Stimulated activated naive B cell treated with anti-CD40 and anti-IgM and Interleukin-4, amounts not matched to agents 10 μg/mL and 1 μg/mL and 100 μg/mL, for 72 hours (primary cell): Measurements from ENCODE around the gene EHMT2.
"Not testable (repeated sequence)": the region's sequence is repeated elsewhere in the genome, so short reads cannot be mapped to it uniquely, and the experiment has no call there.

Experiments used
- ATAC-seq, 2 donors: fragments of 150-1000 bp; cut with Tn5 transposase; replicated peaks; 2 replicates each; pipeline ENCODE4 v1.10.0; 2021; ENCODE audit warnings: moderate library complexity in 1 of 2
- DNase-seq: peaks from one replicate; pipeline ENCODE4 v3.0.0; 2021
- H3K27ac Mint-ChIP-seq: one replicate; pipeline ENCODE4 v1.8.0; 2022; ENCODE audit warnings: mild to moderate bottlenecking, mixed read lengths
- H3K27me3 Mint-ChIP-seq, 2 donors: one replicate each; pipeline ENCODE4 v1.8.0; 2022; ENCODE audit warnings: mixed read lengths in 2 of 2
- H3K36me3 Mint-ChIP-seq, 2 donors: one replicate each; pipeline ENCODE4 v1.8.0; 2022; ENCODE audit warnings: mixed read lengths in 2 of 2, mild to moderate bottlenecking in 1 of 2
- H3K4me1 Mint-ChIP-seq, 2 donors: one replicate each; pipeline ENCODE4 v1.8.0; 2022; ENCODE audit warnings: mixed read lengths in 2 of 2, mild to moderate bottlenecking in 1 of 2
- H3K4me3 Mint-ChIP-seq, 2 donors: one replicate each; pipeline ENCODE4 v1.8.0; 2022; ENCODE audit warnings: mild to moderate bottlenecking in 2 of 2, mixed read lengths in 2 of 2, moderate library complexity in 1 of 2
- H3K9me3 Mint-ChIP-seq, 2 donors: one replicate each; pipeline ENCODE4 v1.8.0; 2022; ENCODE audit warnings: mixed read lengths in 2 of 2, mild to moderate bottlenecking in 1 of 2

The EHMT2 gene

GRCh38 chr6:31897612-31898382 lies at the start of gene EHMT2:
Gene EHMT2, minus strand, starts transcription at chr6:31897698. Its CDS starts 21 bp downstream, at chr6:31897677.
- H3K27ac Mint-ChIP-seq = peak within 1 kb of the TSS; percentile 93
- no peaks in the 10 kb centered on the region for H3K9me3 Mint-ChIP-seq
- no peaks in the 10 kb centered on the region for H3K27me3 Mint-ChIP-seq
- peaks cover 25 to 43% of the 10 kb centered on the region in 2 donors for H3K4me1 Mint-ChIP-seq
- ATAC-seq (peak; percentile 67 to 70), DNase-seq (peak; percentile 82)
- H3K4me3 Mint-ChIP-seq = peak within 1 kb of the TSS; percentile 88 to 93
- H3K36me3 Mint-ChIP-seq = peaks cover 12 to 18% of the 10 kb centered on the region in 2 donors

GRCh38 chr6:31947070-31947675 lies 49.7 kb upstream of the EHMT2 start:
- Mint-ChIP-seq H3K27me3 (peaks cover 25 to 33% of the 10 kb centered on the region in 2 donors), H3K9me3 (no peaks in the 10 kb centered on the region), H3K4me1 (peaks cover 0 to 8% of the 10 kb centered on the region in 2 donors), H3K36me3 (peaks cover 0 to 10% of the 10 kb centered on the region in 2 donors), H3K27ac (no peak overlapping the region), H3K4me3 (no peak overlapping the region)
- ATAC-seq (no peak), DNase-seq (no peak)

- DNase-seq (no peak), ATAC-seq (no peak)
- peaks cover 0 to 8% of the 10 kb centered on the region in 2 donors for H3K4me1 Mint-ChIP-seq
- no peaks in the 10 kb centered on the region for H3K9me3 Mint-ChIP-seq
- H3K4me3 Mint-ChIP-seq = no peak overlapping the region
- peaks cover 0 to 10% of the 10 kb centered on the region in 2 donors for H3K36me3 Mint-ChIP-seq
- no peak overlapping the region for H3K27ac Mint-ChIP-seq
- H3K27me3 Mint-ChIP-seq = peaks cover 27 to 36% of the 10 kb centered on the region in 2 donors
Measured at GRCh38 chr6:31946370-31946885, 48.9 kb upstream of the EHMT2 start.

- H3K27ac Mint-ChIP-seq = no peak within 1 kb of the TSS
- peaks cover 27 to 36% of the 10 kb centered on the region in 2 donors for H3K27me3 Mint-ChIP-seq
Measured at GRCh38 chr6:31945507-31946369, 48.2 kb upstream of the EHMT2 start, which contains the start of gene CFB. Gene CFB, plus strand, starts transcription at chr6:31946095. Its CDS starts 127 bp downstream, at chr6:31946222.

GRCh38 chr6:31945154-31945506 lies 47.6 kb upstream of the EHMT2 start:
- Mint-ChIP-seq H3K27ac (no peak overlapping the region), H3K9me3 (no peaks in the 10 kb centered on the region), H3K36me3 (peaks cover 0 to 3% of the 10 kb centered on the region in 2 donors), H3K4me3 (no peak overlapping the region), H3K4me1 (peaks cover 0 to 8% of the 10 kb centered on the region in 2 donors), H3K27me3 (peaks cover 27 to 41% of the 10 kb centered on the region in 2 donors)
- DNase-seq = no peak
- ATAC-seq = no peak

More at GRCh38 chr6:31945507-31946369, 48.2 kb upstream of the EHMT2 start, which contains the start of gene CFB:
- H3K4me1 Mint-ChIP-seq = peaks cover 0 to 8% of the 10 kb centered on the region in 2 donors
- no peaks in the 10 kb centered on the region for H3K9me3 Mint-ChIP-seq
- H3K36me3 Mint-ChIP-seq = peaks cover 0 to 4% of the 10 kb centered on the region in 2 donors
- H3K4me3 Mint-ChIP-seq = no peak within 1 kb of the TSS
- DNase-seq (no peak), ATAC-seq (peak; percentile 35 to 38)

- Mint-ChIP-seq H3K36me3 (no peaks in the 10 kb centered on the region), H3K4me3 (no peak overlapping the region), H3K9me3 (no peaks in the 10 kb centered on the region), H3K4me1 (peaks cover 0 to 8% of the 10 kb centered on the region in 2 donors), H3K27me3 (peaks cover 27 to 41% of the 10 kb centered on the region in 2 donors), H3K27ac (no peak overlapping the region)
- DNase-seq = no peak
- no peak for ATAC-seq
Measured at GRCh38 chr6:31943742-31944141, 46.2 kb upstream of the EHMT2 start.

GRCh38 chr6:31940256-31940664 lies 42.8 kb upstream of the EHMT2 start:
- Mint-ChIP-seq H3K36me3 (no peaks in the 10 kb centered on the region), H3K9me3 (no peaks in the 10 kb centered on the region), H3K4me1 (peaks cover 0 to 2% of the 10 kb centered on the region in 2 donors), H3K27me3 (peaks cover 23 to 38% of the 10 kb centered on the region in 2 donors), H3K27ac (no peak overlapping the region), H3K4me3 (no peak overlapping the region)
- DNase-seq (no peak), ATAC-seq (no peak)

- Mint-ChIP-seq H3K9me3 (no peaks in the 10 kb centered on the region), H3K4me1 (no peaks in the 10 kb centered on the region), H3K27ac (no peak overlapping the region), H3K4me3 (no peak overlapping the region), H3K36me3 (no peaks in the 10 kb centered on the region), H3K27me3 (peaks cover 12 to 15% of the 10 kb centered on the region in 2 donors)
- ATAC-seq (no peak), DNase-seq (no peak)
Measured at GRCh38 chr6:31935823-31936222, 38.3 kb upstream of the EHMT2 start.

- no peak for DNase-seq
- Mint-ChIP-seq H3K27me3 (peaks cover 9 to 12% of the 10 kb centered on the region in 2 donors), H3K36me3 (no peaks in the 10 kb centered on the region)
Measured at GRCh38 chr6:31935021-31935420, 37.5 kb upstream of the EHMT2 start.

GRCh38 chr6:31933537-31933936 lies 36.0 kb upstream of the EHMT2 start:
- Mint-ChIP-seq H3K27me3 (peaks cover 9 to 15% of the 10 kb centered on the region in 2 donors), H3K36me3 (no peaks in the 10 kb centered on the region), H3K4me3 (no peak overlapping the region), H3K27ac (no peak overlapping the region), H3K4me1 (no peaks in the 10 kb centered on the region), H3K9me3 (no peaks in the 10 kb centered on the region)
- DNase-seq (no peak), ATAC-seq (no peak)

More at GRCh38 chr6:31935021-31935420, 37.5 kb upstream of the EHMT2 start:
- no peak overlapping the region for H3K27ac Mint-ChIP-seq
- no peaks in the 10 kb centered on the region for H3K4me1 Mint-ChIP-seq
- no peak overlapping the region for H3K4me3 Mint-ChIP-seq
- no peak for ATAC-seq
- H3K9me3 Mint-ChIP-seq = no peaks in the 10 kb centered on the region

- not testable (repeated sequence) for ATAC-seq
Measured at GRCh38 chr6:31932137-31932536, 34.6 kb upstream of the EHMT2 start.

GRCh38 chr6:31930962-31931361 lies 33.5 kb upstream of the EHMT2 start:
- Mint-ChIP-seq H3K4me1 (no peaks in the 10 kb centered on the region), H3K4me3 (no peak overlapping the region), H3K9me3 (no peaks in the 10 kb centered on the region), H3K36me3 (no peaks in the 10 kb centered on the region), H3K27me3 (peaks cover 15 to 16% of the 10 kb centered on the region in 2 donors), H3K27ac (no peak overlapping the region)
- ATAC-seq (no peak), DNase-seq (no peak)

More at GRCh38 chr6:31932137-31932536, 34.6 kb upstream of the EHMT2 start:
- DNase-seq, H3K36me3 Mint-ChIP-seq, H3K4me1 Mint-ChIP-seq, H3K27ac Mint-ChIP-seq, H3K4me3 Mint-ChIP-seq, H3K9me3 Mint-ChIP-seq: not testable (repeated sequence)
- H3K27me3 Mint-ChIP-seq = peaks cover 15 to 16% of the 10 kb centered on the region in 2 donors

GRCh38 chr6:31928672-31928939 lies 31.1 kb upstream of the EHMT2 start:
- DNase-seq (no peak), ATAC-seq (no peak)
- Mint-ChIP-seq H3K4me3 (no peak overlapping the region), H3K36me3 (no peaks in the 10 kb centered on the region), H3K4me1 (no peaks in the 10 kb centered on the region), H3K27ac (no peak overlapping the region), H3K27me3 (peaks cover 12 to 15% of the 10 kb centered on the region in 2 donors), H3K9me3 (no peaks in the 10 kb centered on the region)
